ENCODE data around the gene RPP25L. TPM values are rescaled to one million over a fixed set of nuclear protein-coding genes. Genes with fewer than 3 reads are reported as not detected.

Gene RPP25L
- total and polyA plus RNA-seq, 9 of the 15 experiments (the other 6 are each of a cell fraction or from before 2014, with no cell fraction given): 16.3 to 43.7 (median 29.0) TPM

DNA sequence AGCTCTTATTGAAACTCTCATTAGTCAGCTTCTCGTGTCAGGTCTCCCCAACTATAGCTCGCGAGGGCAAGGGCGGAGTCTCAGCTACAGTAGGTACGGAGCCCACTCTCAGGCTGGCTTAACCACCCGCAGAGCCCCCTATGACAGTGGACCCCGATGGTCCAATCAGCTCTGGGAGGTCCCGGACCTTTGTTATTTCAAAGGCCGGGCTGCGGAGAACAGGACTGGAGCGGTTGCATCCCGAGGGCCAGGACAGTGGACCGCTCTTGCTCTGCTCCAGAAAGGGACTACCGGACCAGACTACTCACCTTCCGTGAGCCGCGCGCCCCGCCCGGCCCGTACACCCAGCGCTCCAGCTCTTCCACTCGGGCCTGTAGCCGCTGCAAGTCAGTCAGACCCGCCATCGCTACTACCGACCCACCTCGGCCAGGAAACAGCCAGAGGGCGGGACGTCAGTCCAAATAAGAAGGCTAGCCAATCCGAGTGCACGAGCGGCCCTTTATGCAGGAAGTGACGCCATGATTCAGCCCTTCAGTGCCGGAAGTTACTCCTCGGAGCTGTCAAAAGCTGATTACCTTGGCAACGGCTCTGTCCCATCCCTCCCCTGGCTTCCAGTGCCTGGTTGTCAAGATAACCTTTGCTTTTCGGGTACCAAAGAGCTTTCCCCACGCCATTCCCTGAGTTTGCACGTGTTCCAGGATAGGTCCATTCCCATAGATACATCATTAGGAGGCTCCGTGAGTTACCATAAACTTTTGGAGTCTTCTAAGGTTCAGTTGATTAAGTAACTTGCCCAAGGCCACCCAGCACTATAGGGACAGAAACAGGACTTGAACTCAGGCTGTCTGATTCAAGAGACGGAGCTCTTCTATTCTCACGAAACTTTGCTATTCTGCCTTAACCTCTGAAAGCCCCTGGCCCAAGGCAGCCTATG, 8.4 kb upstream of the RPP25L start, which contains the start of gene DCTN3 (continued):
- TF ChIP-seq, protein P1, sequence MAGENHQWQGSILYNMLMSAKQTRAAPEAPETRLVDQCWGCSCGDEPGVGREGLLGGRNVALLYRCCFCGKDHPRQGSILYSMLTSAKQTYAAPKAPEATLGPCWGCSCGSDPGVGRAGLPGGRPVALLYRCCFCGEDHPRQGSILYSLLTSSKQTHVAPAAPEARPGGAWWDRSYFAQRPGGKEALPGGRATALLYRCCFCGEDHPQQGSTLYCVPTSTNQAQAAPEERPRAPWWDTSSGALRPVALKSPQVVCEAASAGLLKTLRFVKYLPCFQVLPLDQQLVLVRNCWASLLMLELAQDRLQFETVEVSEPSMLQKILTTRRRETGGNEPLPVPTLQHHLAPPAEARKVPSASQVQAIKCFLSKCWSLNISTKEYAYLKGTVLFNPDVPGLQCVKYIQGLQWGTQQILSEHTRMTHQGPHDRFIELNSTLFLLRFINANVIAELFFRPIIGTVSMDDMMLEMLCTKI (IDR thresholded peaks at IDR 0.05; ENCODE audit: partially characterized antibody): no peak
- TF ChIP-seq PTRF (tag; IDR thresholded peaks at IDR 0.05) (no peak), FOXK1 (CRISPR knock-in tag; IDR thresholded peaks at IDR 0.05; ENCODE audit: borderline replicate concordance) (no peak), SMAD1 (IDR thresholded peaks at IDR 0.05; ENCODE audit: low read depth, low read length, partially characterized antibody) (no peak), NCOA4 (IDR thresholded peaks at IDR 0.05; ENCODE audit: partially characterized antibody) (no peak), ZNF41 (CRISPR knock-in tag; conservative IDR thresholded peaks at IDR 0.05) (no peak), SLC30A9 (CRISPR knock-in tag; IDR thresholded peaks at IDR 0.05) (no peak), SP2 (IDR thresholded peaks at IDR 0.05; ENCODE audit: extremely low read depth, low read depth, low read length, poor library complexity, severe bottlenecking) (peak; percentile 39), PRDM10 (IDR thresholded peaks at IDR 0.05; ENCODE audit: partially characterized antibody) (no peak), ZNF143 (CRISPR knock-in tag; IDR thresholded peaks at IDR 0.05) (no peak), ATF6 (CRISPR knock-in tag; IDR thresholded peaks at IDR 0.05) (no peak)
- TF ChIP-seq, protein P2, sequence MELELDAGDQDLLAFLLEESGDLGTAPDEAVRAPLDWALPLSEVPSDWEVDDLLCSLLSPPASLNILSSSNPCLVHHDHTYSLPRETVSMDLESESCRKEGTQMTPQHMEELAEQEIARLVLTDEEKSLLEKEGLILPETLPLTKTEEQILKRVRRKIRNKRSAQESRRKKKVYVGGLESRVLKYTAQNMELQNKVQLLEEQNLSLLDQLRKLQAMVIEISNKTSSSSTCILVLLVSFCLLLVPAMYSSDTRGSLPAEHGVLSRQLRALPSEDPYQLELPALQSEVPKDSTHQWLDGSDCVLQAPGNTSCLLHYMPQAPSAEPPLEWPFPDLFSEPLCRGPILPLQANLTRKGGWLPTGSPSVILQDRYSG (tag; conservative IDR thresholded peaks at IDR 0.05; ENCODE audit: low read depth): no peak
- TF ChIP-seq, protein P3, sequence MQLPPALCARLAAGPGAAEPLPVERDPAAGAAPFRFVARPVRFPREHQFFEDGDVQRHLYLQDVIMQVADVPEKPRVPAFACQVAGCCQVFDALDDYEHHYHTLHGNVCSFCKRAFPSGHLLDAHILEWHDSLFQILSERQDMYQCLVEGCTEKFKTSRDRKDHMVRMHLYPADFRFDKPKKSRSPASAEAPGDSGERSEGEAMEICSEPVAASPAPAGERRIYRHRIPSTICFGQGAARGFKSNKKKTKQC (CRISPR knock-in tag; IDR thresholded peaks at IDR 0.05): no peak
- TF ChIP-seq, protein P4, sequence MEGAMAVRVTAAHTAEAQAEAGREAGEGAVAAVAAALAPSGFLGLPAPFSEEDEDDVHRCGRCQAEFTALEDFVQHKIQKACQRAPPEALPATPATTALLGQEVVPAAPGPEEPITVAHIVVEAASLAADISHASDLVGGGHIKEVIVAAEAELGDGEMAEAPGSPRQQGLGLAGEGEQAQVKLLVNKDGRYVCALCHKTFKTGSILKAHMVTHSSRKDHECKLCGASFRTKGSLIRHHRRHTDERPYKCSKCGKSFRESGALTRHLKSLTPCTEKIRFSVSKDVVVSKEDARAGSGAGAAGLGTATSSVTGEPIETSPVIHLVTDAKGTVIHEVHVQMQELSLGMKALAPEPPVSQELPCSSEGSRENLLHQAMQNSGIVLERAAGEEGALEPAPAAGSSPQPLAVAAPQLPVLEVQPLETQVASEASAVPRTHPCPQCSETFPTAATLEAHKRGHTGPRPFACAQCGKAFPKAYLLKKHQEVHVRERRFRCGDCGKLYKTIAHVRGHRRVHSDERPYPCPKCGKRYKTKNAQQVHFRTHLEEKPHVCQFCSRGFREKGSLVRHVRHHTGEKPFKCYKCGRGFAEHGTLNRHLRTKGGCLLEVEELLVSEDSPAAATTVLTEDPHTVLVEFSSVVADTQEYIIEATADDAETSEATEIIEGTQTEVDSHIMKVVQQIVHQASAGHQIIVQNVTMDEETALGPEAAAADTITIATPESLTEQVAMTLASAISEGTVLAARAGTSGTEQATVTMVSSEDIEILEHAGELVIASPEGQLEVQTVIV (CRISPR knock-in tag; IDR thresholded peaks at IDR 0.05; ENCODE audit: borderline replicate concordance): no peak

Measured in K562 (cell line).